ENCODE data around the gene PRM3. TPM values are rescaled to one million over a fixed set of nuclear protein-coding genes. Genes with fewer than 3 reads are reported as not detected.

PRM3 gene
- total and polyA plus RNA-seq, 2 of the 8 experiments (the other 6 are each of a cell fraction or from before 2014, with no cell fraction given) = not detected

- TF ChIP-seq EZH2 (IDR thresholded peaks at IDR 0.05; ENCODE audit: low read depth, low read length, severe bottlenecking) (no peak), E2F6 (IDR thresholded peaks at IDR 0.05) (peak; percentile 22; the same call in 1 of the 2 replicates), BCL11A (IDR thresholded peaks at IDR 0.05; ENCODE audit: low read depth in 2 of 2, low read length in 2 of 2) (no peak), POLR2A (IDR thresholded peaks at IDR 0.05; ENCODE audit: control extremely low read depth in 1 of 2, low read depth in 2 of 2, low read length in 2 of 2) (0 out of 3 replicates have a peak, but pooled peaks of 1 of the 2 experiments have one; percentile 19), ASH2L (IDR thresholded peaks at IDR 0.05; ENCODE audit: low read length) (no peak)
- WGBS, 2 experiments (ENCODE audit: extremely low coverage in 1 of 2, insufficient coverage in 1 of 2, insufficient read length in 1 of 2, insufficient replicate concordance in 2 of 2, low coverage in 1 of 2, low lambda C conversion rate in 2 of 2, missing lambda C conversion rate in 1 of 2) = 42% methylated on average over 29 of the region's 29 CpGs; no CpG with 5 or more reads in 1 of the 2 experiments
- Histone ChIP-seq H2AK5ac (ENCODE audit: low read depth, low read length) (no peak overlapping the region), H3K9ac (replicated peaks in 1 of 4; ENCODE audit: extremely low read depth in 1 of 4, low read depth in 3 of 4, low read length in 3 of 4) (peak overlapping the region in 3 of 4 experiments; percentile 2 to 46 (median 45); a peak in 5 of 7 replicates), H2AFZ (ENCODE audit: low read length) (no peak overlapping the region), H3K4me3 (ENCODE audit: extremely low read depth in 1 of 4, insufficient read depth in 2 of 4, low read depth in 3 of 4, low read length in 4 of 4) (peak overlapping the region; percentile 59 to 97 (median 74)), H3K4ac (replicated peaks; ENCODE audit: insufficient read length, low read depth, low read length) (no peak overlapping the region), H2BK20ac (ENCODE audit: low read length) (no peak overlapping the region), H2BK12ac (ENCODE audit: low read depth, low read length) (no peak overlapping the region), H3K23ac (ENCODE audit: insufficient read length) (no peak overlapping the region), H3K4me1 (replicated peaks in 1 of 4; ENCODE audit: control insufficient read depth in 3 of 4, insufficient read depth in 4 of 4, low read length in 3 of 4) (peaks cover 0 to 19% (median 8%) of the 10 kb centered on the region in 4 experiments; a peak in 5 of 7 replicates), H2BK120ac (replicated peaks; ENCODE audit: low read depth, low read length) (no peak overlapping the region), H3K56ac (replicated peaks; ENCODE audit: insufficient read length, low read depth, low read length) (peak overlapping the region; percentile 19), H2BK5ac (ENCODE audit: low read depth, low read length) (0 out of 2 replicates have a peak overlapping the region, but pooled peaks have one; percentile 16), H3K79me2 (ENCODE audit: control insufficient read depth in 1 of 2, insufficient read depth in 2 of 2, low read length in 2 of 2) (peaks cover 0 to 28% of the 10 kb centered on the region in 2 experiments; a peak in 2 of 4 replicates), H3K36me3 (ENCODE audit: control insufficient read depth in 2 of 4, insufficient read depth in 4 of 4, low read length in 3 of 4) (peaks cover 0 to 8% (median 5%) of the 10 kb centered on the region in 4 experiments; a peak in 5 of 8 replicates), H3K23me2 (ENCODE audit: low read depth, low read length) (peaks cover 15% of the 10 kb centered on the region), H4K91ac (replicated peaks; ENCODE audit: insufficient read length, low read length) (no peak overlapping the region), H3K27me3 (replicated peaks in 1 of 4; ENCODE audit: control insufficient read depth in 3 of 4, extremely low read depth in 1 of 4, insufficient read depth in 3 of 4, low read length in 3 of 4) (no peaks in the 10 kb centered on the region; a peak in 1 of 7 replicates), H3K14ac (ENCODE audit: insufficient read length) (no peak overlapping the region), H3K9me3 (ENCODE audit: insufficient read depth in 2 of 2, low read depth in 1 of 2, low read length in 1 of 2) (no peaks in the 10 kb centered on the region), H2BK15ac (ENCODE audit: low read length) (no peak overlapping the region), H3K79me1 (ENCODE audit: low read depth, low read length) (peaks cover 4% of the 10 kb centered on the region), H4K20me1 (replicated peaks in 1 of 2; ENCODE audit: control insufficient read depth in 1 of 2, insufficient read depth in 2 of 2, low read length in 2 of 2) (peaks cover 11 to 22% of the 10 kb centered on the region in 2 experiments), H3K18ac (ENCODE audit: extremely low read depth, low read length) (peak overlapping the region; percentile 48; the same call in 1 of the 2 replicates), H4K5ac (ENCODE audit: insufficient read length, low read depth, low read length) (no peak overlapping the region), H3K27ac (ENCODE audit: low read depth, low read length) (no peak overlapping the region), H4K8ac (ENCODE audit: extremely low read depth, insufficient read depth, low read length) (peak overlapping the region; percentile 92), H3K4me2 (ENCODE audit: insufficient read depth in 1 of 2, low read depth in 2 of 2, low read length in 2 of 2) (peak overlapping the region; percentile 82 to 86)
- ChIA-PET CTCF (ENCODE audit: partially characterized antibody) (interaction anchor here (0.6 to 6.8 kb wide), 27 partner anchors 13 to 304 kb away, joined by 3 to 79 read pairs (median 5); partner anchors contain the start of genes PRM3 and TNP2), POLR2A (ENCODE audit: partially characterized antibody) (interaction anchor here (0.7 to 4.6 kb wide), 36 partner anchors 8 to 259 kb away, joined by 3 to 32 read pairs (median 7); partner anchors contain the start of gene TNP2)
- FAIRE-seq = no peak
- DNase-seq (ENCODE audit: low read depth in 1 of 2, low spot score in 2 of 2) = no peak
These were observed 19.2 kb downstream of the PRM3 start for GRCh38 chr16:11253995-11254912.
